HG03097 (cell line): ENCODE data around the gene HSD11B1L.
A peak's percentile ranks its signal among the peaks of the same experiment; 100 is the strongest.
"Not testable (repeated sequence)": the region's sequence is repeated elsewhere in the genome, so short reads cannot be mapped to it uniquely, and the experiment has no call there.

Experiments used
- ATAC-seq: cut with Tn5 transposase; IDR thresholded peaks from one replicate; pipeline ENCODE4 v1.9.1; 2021; ENCODE audit not compliant: unreplicated experiment, low FRiP score

Gene HSD11B1L

DNA sequence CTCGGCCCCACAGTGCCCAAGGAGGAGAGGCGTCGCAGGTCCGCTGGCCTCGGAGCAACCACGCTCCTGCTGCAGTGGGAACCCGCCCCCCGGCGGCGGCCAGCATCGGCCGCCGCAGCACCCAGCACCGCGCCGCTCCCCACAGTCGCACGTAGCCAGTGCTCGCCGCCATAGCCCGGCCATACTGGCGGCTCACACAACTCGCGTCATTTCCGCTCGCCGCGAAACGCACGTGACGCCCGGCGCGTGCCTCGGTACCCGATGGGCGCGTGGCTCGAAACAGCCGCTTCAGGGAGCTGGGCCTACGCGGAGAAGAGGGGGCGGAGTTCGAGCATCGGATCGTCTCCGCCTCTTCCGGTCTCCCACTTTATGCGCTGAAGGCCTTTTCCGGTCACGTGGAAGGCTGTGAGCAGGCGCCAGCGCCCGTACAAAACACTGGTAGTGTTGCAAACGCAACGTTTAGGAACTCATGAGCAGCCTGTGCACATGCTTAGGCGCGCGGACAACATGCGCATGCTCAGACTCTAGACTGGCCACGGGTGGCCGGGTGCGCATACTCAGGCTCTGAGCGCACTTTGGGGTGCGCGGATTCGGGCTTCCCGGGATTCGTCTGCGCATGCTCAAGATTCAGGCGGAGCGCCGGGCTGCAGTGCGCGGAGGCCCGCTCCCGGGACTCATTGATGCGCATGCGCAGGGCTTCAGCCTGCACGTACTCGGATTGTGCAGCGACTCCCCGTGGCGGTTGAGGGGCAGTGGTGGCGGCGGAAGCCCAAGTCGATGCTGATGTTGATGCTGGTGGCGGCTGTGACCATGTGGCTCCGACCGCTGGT, 39.3 kb downstream of the HSD11B1L start, which contains the start of the genes CATSPERD and LONP1:
TSS of gene CATSPERD (plus strand) at position 677 of the 830 bp plus-strand sequence. CDS start at position 778, 101 bp downstream.
TSS of gene LONP1 (minus strand) at position 186 of the 830 bp plus-strand sequence. CDS start at position 172, 14 bp downstream.
- peak; percentile 86 for ATAC-seq

DNA sequence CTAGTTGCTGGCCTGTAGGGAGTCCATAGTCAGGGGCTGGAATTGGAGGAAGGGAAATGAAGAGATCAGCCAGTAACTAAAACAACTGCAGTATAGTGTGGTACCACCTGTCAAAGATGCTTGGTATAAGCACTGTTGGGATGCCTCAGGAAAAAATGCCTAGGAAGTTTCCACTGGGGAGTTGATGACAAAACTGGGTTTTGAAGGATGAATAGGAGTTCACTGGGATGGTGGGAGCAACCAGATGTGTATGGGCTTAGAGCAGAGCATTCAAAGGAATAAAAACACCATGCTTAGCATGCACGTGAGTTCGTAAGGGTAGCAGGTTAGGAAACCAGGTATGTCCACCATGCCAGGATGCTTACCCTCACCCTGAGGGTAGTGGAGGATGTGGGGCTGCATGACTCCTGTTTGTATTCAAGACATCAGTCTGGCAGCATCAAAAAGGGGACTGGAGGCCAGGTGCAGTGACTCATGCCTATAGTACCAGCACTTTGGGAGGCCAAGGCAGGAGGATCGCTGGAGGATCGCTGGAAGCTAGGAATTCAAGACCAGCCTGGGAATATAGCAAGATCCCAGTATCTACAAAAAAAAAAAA, 46.7 kb downstream of the HSD11B1L start:
- ATAC-seq, result no peak

DNA sequence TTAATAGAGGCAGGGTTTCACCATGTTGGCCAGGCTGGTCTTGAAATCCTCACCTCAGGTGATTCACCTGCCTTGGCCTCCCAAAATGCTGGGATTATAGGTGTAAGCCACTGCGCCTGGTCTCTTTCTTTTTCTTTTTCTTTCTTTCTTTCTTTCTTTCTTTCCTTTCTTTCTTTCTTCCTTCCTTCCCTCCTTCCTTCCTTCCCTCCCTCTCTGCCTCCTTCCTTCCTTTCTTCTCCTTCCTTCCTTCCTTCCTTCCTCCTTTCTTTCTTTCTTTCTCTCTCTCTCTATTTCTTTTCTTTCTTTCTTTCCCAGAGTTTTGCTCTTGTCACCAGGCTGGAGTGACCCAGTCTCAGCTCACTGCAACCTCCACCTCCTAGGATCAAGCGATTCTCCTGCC, 52.3 kb downstream of the HSD11B1L start:
- not testable (repeated sequence) for ATAC-seq
